HG02885 (cell line): ENCODE results near the gene PPP1R27.

ENCODE experiments used
- ATAC-seq: cut with Tn5 transposase; IDR thresholded peaks from one replicate; pipeline ENCODE4 v1.9.1; 2021; ENCODE audit warnings: mild to moderate bottlenecking; ENCODE audit not compliant: unreplicated experiment, poor library complexity

PPP1R27 gene

GRCh38 chr17:81863123-81863675 lies 28.3 kb upstream of the PPP1R27 start:
- no peak for ATAC-seq

GRCh38 chr17:81860756-81861568 lies 26.1 kb upstream of the PPP1R27 start:
- ATAC-seq: peak; percentile 85

GRCh38 chr17:81859906-81860755 lies 25.3 kb upstream of the PPP1R27 start, which contains the start of gene P4HB:
TSS of gene P4HB (minus strand) at chr17:81860535. CDS start at chr17:81860471, 64 bp downstream.
- ATAC-seq: peak; percentile 78

- no peak for ATAC-seq
Observed at GRCh38 chr17:81858967-81859905, 24.4 kb upstream of the PPP1R27 start.

GRCh38 chr17:81858170-81858966 lies 23.5 kb upstream of the PPP1R27 start:
- ATAC-seq: no peak

GRCh38 chr17:81854974-81855774 lies 20.3 kb upstream of the PPP1R27 start:
- no peak for ATAC-seq

GRCh38 chr17:81852237-81852636 lies 17.4 kb upstream of the PPP1R27 start:
- ATAC-seq: no peak

- ATAC-seq: no peak
Observed at GRCh38 chr17:81851423-81851822, 16.6 kb upstream of the PPP1R27 start.

GRCh38 chr17:81849457-81849856 lies 14.6 kb upstream of the PPP1R27 start:
- ATAC-seq: no peak

GRCh38 chr17:81846743-81847689 lies 12.2 kb upstream of the PPP1R27 start:
- no peak for ATAC-seq

GRCh38 chr17:81845881-81846742 lies 11.3 kb upstream of the PPP1R27 start:
- no peak for ATAC-seq

- ATAC-seq: no peak
Observed at GRCh38 chr17:81845361-81845760, 10.5 kb upstream of the PPP1R27 start.

GRCh38 chr17:81844887-81845286 lies 10.0 kb upstream of the PPP1R27 start:
- no peak for ATAC-seq

- no peak for ATAC-seq
Observed at GRCh38 chr17:81844327-81844851, 9.5 kb upstream of the PPP1R27 start.

- ATAC-seq: no peak
Observed at GRCh38 chr17:81843713-81844326, 9.0 kb upstream of the PPP1R27 start.
